Stimulated activated CD4-positive, alpha-beta T cell treated with anti-CD3 and anti-CD28 coated beads, Interleukin-15, amount 100 ng/mL, for 24 hours (primary cell): ENCODE data around the gene SLC7A8.

Experiments used
- DNase-seq: peaks from one replicate; pipeline ENCODE4 v3.0.0-alpha.2; 2020

SLC7A8 gene

DNA sequence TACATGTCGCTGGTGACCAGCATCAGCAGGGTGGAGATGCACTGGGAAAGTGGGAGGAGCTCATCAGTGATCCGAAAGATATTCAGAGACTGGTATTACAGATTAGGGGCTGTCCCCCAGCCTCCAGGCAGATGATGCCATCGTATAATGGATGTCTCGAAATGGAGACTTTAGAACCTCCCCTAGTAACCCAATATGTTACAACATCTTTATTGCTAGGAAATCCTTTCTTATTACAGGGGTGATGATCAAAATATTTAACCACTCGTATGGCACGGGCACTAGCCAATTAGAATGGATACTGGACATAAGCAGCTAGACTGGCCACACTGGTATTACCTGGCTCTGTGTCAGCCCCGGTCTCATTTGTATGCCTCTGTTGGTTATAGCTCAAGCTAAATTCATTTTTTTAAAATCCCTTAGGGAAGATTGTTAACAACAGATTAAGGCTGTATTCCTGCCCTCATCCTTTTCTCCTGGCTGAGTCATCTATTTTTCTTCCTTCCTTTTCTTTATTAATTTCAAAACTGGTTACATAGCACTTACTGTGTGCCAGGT is 53.6 kb downstream of the SLC7A8 start:
- no peak for DNase-seq

DNA sequence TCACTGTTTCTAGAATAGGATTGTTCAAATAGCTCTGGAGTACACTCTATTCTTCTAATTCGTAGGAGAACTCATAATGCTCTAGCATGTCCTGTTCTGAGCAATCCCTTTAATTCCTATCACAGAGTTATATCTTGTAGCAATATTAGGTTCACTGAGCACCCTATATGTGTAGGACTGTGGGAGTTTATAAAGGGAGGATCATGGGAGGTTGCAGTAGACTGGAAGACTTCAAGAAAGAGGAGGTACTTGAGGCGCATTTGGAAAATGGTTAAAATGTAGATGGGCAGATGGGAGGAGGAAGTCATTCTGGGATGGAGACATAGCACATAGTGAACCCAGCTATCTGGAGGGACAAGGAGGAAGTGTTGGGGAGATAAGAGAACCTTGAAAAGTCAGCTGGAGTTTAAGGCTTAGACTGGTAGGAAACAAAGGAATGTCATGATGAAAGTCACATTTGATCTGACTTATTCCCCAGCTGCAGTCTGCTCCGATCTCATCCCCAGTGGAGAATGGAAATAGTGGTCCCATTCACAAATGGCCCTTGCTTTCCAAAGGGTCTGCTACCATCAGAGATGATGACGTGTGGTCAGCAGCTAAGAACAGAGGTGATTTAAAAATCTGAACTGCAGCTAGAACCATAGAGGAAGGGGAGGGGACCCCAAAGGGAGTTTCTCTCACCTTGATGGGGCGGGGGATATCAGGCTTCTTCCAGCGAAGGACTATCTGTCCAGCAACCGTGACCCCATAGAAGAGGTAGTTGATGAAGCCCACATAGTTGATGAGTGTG is 54.3 kb downstream of the SLC7A8 start:
- DNase-seq = no peak

- no peak for DNase-seq
These were observed 55.6 kb downstream of the SLC7A8 start for GRCh38 chr14:23127861-23128260.

GRCh38 chr14:23126548-23127278 is 56.7 kb downstream of the SLC7A8 start:
- no peak for DNase-seq

- DNase-seq = no peak
These were observed 57.4 kb downstream of the SLC7A8 start for GRCh38 chr14:23125933-23126524.

DNA sequence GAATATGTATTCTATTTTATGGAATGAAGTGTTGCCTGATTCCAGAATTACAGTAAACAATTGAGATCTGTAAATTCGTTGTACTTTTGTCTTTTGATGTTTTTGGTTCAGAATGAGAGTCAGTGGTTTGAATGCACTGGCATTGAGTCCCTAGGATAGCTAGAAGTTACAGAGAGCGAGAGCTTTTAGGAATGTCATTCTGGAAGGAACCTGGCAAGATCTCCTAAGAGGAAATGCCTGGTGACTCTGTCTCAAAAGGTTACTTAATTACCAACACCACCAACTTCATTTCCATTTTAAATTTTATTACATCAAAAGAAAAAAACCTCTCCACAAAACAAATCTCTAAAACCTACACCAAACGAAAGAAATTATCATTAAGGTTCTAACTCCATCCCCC is 58.4 kb downstream of the SLC7A8 start:
- no peak for DNase-seq

GRCh38 chr14:23124337-23124954 is 59.0 kb downstream of the SLC7A8 start:
- no peak for DNase-seq

GRCh38 chr14:23123419-23123818 is 60.0 kb downstream of the SLC7A8 start:
- DNase-seq = no peak

- DNase-seq = no peak
These were observed 61.4 kb downstream of the SLC7A8 start for GRCh38 chr14:23122086-23122485.

DNA sequence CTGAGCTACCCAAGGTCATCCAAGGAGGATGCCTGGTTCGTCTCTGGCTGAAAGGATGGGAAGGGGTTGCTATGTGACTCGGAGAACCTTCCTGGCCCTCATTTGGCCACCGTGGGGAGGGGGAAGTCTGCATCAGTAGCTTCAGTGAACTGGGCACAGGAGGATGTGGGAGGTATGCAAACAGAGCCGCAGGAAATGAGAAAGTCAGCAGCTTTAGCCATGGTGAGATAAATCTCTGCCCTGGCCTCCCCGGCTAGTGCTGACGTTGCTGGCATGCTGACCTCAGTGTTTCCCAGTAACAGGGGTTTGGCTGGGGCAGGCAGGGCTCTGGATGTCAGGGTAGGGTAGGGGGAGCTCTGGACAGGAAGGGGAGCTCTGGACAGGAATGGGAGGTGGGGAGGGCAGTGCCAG is 62.1 kb downstream of the SLC7A8 start:
- peak; percentile 12 for DNase-seq

DNA sequence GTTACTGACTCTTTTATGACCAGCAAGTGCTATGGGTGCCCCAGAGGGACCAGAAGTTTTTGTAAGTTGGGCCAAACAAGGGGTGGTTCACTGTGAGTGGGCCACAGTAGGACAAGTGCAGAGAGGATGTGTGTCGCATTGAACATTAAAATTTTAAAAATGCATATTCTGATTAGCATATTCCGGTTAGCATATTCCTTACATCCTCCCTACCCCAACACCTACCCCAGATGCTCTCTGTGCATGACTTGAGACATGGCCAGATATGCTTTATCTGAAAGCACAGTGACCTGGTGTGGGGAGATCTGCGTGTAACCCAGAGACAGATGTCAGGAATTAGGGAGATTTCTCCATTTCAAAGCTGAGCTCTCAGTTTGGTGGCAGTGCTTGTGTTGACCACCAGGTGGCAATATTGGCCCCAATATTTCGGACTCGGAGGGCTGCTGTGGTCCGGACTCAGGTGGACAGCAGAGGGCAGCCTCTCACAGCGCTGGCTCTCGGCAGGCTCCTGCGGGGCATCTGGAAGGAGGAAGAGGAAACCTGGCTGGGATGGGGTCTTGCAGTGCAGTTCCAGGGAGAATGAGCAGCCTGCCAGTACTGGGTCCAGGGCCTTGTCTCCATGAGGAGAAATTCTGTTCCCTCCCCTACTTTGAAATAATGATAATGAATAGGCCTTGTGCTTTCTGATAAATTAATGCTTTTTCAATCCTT is 62.8 kb downstream of the SLC7A8 start:
- DNase-seq = peak; percentile 87

DNA sequence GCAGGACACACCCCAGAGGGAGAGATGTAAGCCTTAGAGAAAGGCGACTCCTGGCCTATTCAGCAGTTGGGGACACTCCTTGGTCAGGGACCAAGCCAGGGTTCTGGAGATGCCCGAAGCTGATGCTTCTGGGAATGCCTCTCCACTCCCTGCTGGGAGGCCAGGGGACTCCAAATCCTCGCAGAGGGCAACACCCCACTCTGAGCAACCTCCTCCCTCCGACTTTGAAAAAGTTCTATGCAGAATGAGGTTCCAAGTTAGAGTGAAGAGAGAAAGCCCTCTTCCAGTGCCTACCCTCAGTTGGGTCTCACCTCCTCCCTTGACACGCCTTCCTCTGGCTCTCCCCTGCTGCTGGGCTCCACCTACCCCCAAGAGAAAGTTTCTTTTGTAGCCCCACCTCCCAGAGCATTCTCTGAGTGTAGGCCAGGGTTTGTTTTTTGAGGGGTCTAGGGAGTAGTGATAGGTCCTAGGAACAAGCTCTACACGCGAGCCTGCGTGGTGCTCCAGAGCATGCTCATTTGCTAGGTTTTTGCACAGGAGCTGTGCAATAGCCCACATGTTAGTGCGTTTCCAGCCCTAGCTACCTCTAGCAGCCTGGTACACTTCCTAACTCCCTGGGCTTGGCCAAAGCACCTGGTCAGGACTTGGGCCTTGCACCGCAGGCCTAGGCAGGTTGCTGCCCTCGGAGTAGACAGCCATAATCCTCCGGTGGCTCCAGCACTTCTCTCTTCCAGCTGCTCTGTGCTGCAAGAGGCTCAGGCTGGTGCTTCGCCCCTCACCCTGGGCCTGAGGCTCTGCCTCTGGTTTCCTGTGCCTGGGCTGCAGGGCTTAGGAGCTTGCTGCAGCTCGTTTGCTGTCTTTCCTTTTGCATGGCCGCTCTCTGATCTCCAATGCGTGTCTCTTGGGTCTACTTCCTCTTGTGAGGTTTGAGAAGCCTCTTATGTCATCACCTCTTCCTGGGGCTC is 63.8 kb downstream of the SLC7A8 start:
- peak; percentile 31 for DNase-seq

GRCh38 chr14:23118506-23119362 is 64.7 kb downstream of the SLC7A8 start, which contains the start of gene CEBPE:
CEBPE (minus strand) TSS chr14:23119255; CDS start chr14:23119091, 164 bp downstream.
- no peak for DNase-seq

GRCh38 chr14:23117371-23118020 is 66.0 kb downstream of the SLC7A8 start:
- no peak for DNase-seq

DNA sequence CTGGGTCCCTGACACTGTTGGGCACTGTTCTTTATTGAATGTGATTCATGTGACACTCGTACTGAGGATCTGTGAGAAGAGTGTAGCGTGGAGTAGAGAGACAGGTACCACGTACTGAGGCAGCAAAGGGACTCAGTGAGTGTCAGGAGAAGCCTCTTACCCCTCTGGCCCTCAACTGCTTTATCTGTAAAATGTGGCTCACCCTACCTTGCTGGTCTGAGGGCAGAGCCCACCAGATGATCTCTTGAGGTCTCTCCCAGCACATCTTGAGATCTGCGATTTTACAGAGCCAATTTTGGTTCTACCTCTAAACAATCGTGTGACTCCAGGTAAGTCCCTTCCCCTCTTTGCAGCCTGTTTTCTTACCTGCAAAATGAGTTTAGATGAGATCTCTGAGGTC is 67.5 kb downstream of the SLC7A8 start:
- no peak for DNase-seq

DNA sequence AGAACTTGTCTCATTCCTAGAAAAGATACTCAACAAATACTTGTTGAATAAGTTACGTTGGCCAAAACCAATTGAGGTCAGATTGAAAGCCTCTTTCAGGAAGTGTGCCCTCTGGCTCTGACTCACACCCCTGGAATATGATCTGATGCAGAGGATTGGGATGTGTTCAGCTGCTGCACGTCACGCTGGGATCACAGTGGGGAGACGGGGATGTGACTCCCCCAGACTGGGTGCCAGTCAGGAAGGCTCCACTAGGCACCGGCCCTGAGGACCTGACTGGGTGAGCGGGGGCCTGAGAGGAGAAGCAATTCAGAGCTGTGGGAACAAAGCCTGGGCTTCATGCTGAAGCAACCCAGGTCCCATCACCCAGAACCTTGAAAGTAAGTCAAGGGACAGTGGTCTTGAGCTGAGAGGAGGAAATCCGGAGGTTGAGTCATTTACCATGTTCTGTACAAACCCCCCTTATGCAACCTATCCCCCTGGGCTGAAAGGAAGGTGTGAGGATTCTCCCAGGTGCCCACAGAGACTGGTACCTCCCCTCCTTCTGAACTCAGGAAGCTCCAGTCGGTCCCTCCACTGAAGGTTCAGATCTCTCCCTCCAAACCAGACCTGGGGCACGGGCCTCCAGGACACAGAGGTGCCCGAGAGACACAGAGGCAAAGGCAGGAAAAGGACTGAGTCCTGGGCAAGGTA is 68.3 kb downstream of the SLC7A8 start:
- DNase-seq = no peak

DNA sequence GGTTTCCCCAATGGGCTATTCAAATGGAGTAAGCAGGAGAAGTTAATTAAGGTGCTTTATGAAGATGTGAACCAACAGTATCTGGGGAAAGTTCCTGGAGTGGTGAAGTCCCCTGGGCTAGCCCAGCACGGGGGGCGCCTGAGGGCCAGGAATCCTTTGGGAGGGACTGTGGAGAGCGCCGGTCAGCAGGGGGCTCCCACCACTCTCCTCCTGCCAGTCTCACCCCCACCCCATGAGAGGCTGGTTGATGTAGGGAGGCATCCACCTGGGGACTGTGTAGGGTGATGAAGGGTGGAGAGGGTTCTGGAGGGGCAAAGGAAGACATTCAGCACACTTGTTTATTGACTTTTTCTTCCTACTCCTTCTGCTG is 68.8 kb downstream of the SLC7A8 start:
- DNase-seq = no peak

GRCh38 chr14:23114120-23114458 is 69.4 kb downstream of the SLC7A8 start:
- DNase-seq = no peak

GRCh38 chr14:23113431-23114119 is 69.9 kb downstream of the SLC7A8 start:
- DNase-seq = no peak
